HEK293T (cell line): Measurements from ENCODE around the gene SRD5A1.

ENCODE experiments used
- CTCF ChIA-PET: fragments of 350-600 bp; formaldehyde crosslinking; extraction: SDS; loops from one replicate; lab custom pipeline; 2021; ENCODE audit warnings: antibody characterized with exemption, inconsistent platforms; lab: Yijun Ruan, JAX
- POLR2A ChIA-PET: fragments of 350-600 bp; formaldehyde crosslinking; extraction: SDS; loops from one replicate; lab custom pipeline; 2020; ENCODE audit warnings: antibody characterized with exemption, inconsistent platforms; lab: Yijun Ruan, JAX
- DNase-seq: peaks from one replicate; pipeline ENCODE4 v3.0.0; 2012; ENCODE audit warnings: mixed read lengths; ENCODE audit errors: extremely low spot score
- ARNT ChIP-seq: fragments of 450-650 bp; IDR thresholded peaks from 2 replicates; pipeline ENCODE4 v1.6.1; 2017; ENCODE audit warnings: mild to moderate bottlenecking
- CTBP1 ChIP-seq: fragments of 450-650 bp; IDR thresholded peaks from 2 replicates; pipeline ENCODE4 v1.6.1; 2016; ENCODE audit warnings: borderline replicate concordance
- FOXA1 ChIP-seq: fragments of 450-650 bp; IDR thresholded peaks from 2 replicates; pipeline ENCODE4 v1.6.1; 2016; ENCODE audit warnings: mild to moderate bottlenecking
- FOXK2 ChIP-seq: fragments of 450-650 bp; IDR thresholded peaks from 2 replicates; pipeline ENCODE4 v1.6.1; 2016; ENCODE audit warnings: mild to moderate bottlenecking
- FOXM1 ChIP-seq: fragments of 450-650 bp; IDR thresholded peaks from 2 replicates; pipeline ENCODE4 v1.6.1; 2017; ENCODE audit warnings: mild to moderate bottlenecking, borderline replicate concordance
- HDGF ChIP-seq: fragments of 450-650 bp; IDR thresholded peaks from 2 replicates; pipeline ENCODE4 v1.6.1; 2017; ENCODE audit warnings: antibody characterized with exemption, borderline replicate concordance
- L3MBTL2 ChIP-seq: fragments of 450-650 bp; conservative IDR thresholded peaks from 2 replicates; pipeline ENCODE4 v1.6.1; 2016; ENCODE audit warnings: mild to moderate bottlenecking
- LEF1 ChIP-seq: fragments of 450-650 bp; IDR thresholded peaks from 2 replicates; pipeline ENCODE4 v1.6.1; 2017; ENCODE audit warnings: mild to moderate bottlenecking, borderline replicate concordance
- NFRKB ChIP-seq: fragments of 450-650 bp; IDR thresholded peaks from 2 replicates; pipeline ENCODE4 v1.6.1; 2016; ENCODE audit warnings: mild to moderate bottlenecking, moderate library complexity
- PKNOX1 ChIP-seq: fragments of 450-650 bp; IDR thresholded peaks from 2 replicates; pipeline ENCODE4 v1.6.1; 2016
- SP1 ChIP-seq: fragments of 450-650 bp; IDR thresholded peaks from 2 replicates; pipeline ENCODE4 v1.6.1; 2017
- SUZ12 ChIP-seq: fragments of 450-650 bp; IDR thresholded peaks from 2 replicates; pipeline ENCODE4 v1.6.1; 2016; ENCODE audit warnings: mild to moderate bottlenecking
- TARDBP ChIP-seq: fragments of 450-650 bp; IDR thresholded peaks from 2 replicates; pipeline ENCODE4 v1.6.1; 2016
- ZNF384 ChIP-seq: fragments of 450-650 bp; IDR thresholded peaks from 2 replicates; pipeline ENCODE4 v1.6.1; 2016

Gene SRD5A1

GRCh38 chr5:6705959-6706358 lies 72.7 kb downstream of the SRD5A1 start:
- ChIA-PET CTCF (no interaction called here), POLR2A (no interaction called here)
- TF ChIP-seq L3MBTL2 (no peak), ARNT (no peak), LEF1 (no peak), CTBP1 (no peak), TARDBP (no peak)
- DNase-seq: no peak

GRCh38 chr5:6707852-6708251 lies 74.6 kb downstream of the SRD5A1 start:
- CTCF ChIA-PET: no interaction called here
- TF ChIP-seq PKNOX1 (no peak), LEF1 (no peak), FOXA1 (no peak)
- DNase-seq: no peak
- POLR2A ChIA-PET: no interaction called here

- POLR2A ChIA-PET: interaction anchor here (0.8 to 0.9 kb wide), 2 partner anchors 74 to 76 kb away, joined by 3 read pairs; partner anchors contain the start of genes NSUN2 and SRD5A1
These were observed 75.6 kb downstream of the SRD5A1 start for GRCh38 chr5:6708814-6709213.

DNA sequence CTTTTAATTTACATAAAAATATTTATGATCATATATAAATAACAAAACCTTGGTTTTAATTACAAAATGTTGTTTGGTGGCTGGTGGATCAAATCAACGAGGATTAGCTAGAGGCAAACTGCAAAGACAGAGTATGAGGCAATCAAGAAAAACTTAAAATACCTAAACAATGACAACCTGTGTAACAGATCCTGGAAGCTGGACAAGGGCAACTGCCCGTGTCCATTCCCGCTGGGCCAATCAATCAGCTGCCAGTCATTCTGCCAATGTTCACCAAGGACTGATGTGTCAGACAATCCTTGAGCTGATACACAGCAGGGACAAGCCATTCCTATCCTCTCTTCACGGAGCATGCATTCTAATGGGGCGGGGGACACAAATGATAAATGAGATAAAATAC lies 76.8 kb downstream of the SRD5A1 start:
- DNase-seq: no peak
- POLR2A ChIA-PET: no interaction called here
- CTCF ChIA-PET: no interaction called here
- TF ChIP-seq PKNOX1 (0 out of 2 replicates have a peak, but pooled peaks have one; percentile 18), FOXM1 (no peak)

More at GRCh38 chr5:6708814-6709213, 75.6 kb downstream of the SRD5A1 start:
- no peak for DNase-seq
- CTCF ChIA-PET: no interaction called here
- no peak for TF ChIP-seq L3MBTL2
- no peak for TF ChIP-seq HDGF

DNA sequence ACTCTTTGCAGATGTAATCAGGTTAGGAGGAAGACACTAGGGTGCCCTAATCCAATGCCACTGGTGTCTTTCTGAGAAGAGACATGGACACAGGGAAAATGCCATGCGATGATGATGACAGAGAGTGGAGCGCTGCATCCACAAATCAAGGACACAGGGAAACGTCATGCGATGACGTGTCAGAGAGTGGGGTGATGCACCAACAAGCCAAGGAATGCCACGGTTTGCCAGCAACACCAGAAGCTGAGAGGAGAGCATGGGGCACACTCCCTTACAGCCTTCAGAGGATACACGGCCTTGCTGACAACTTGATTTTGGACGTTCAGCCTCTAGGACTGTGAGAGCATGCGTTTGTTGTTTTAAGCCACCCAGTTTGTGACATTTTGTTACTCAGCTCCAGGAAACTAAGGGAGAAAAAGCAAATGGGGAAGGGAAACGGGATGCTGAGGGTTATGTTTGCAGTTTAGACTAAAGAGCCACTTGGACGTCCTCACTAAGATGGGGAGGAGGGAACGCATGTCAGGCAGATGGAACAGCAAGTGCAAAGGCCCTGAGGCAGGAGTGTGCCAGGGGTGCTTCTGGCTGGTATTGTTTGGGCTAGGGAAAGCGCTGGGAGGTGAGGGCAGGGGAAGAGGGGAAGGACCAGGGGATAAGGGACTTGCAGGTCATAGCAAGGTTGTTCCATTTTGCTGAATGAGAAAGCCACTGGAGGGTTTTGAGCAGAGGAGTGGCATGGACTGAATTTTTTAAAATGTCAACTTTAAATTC lies 77.5 kb downstream of the SRD5A1 start:
- TF ChIP-seq ZNF384 (no peak), FOXK2 (no peak), HDGF (no peak), L3MBTL2 (no peak), TARDBP (no peak), PKNOX1 (no peak), FOXA1 (no peak), NFRKB (no peak)
- POLR2A ChIA-PET: interaction anchor here (1.8 kb wide), 1 partner anchor 78 kb away, joined by 6 read pairs; the partner anchor contains the start of genes NSUN2 and SRD5A1
- DNase-seq: no peak
- CTCF ChIA-PET: no interaction called here

- no peak for TF ChIP-seq FOXA1
- TF ChIP-seq TARDBP: 0 out of 2 replicates have a peak, but pooled peaks have one; percentile 33
- TF ChIP-seq SP1: no peak
- ChIA-PET POLR2A (interaction anchor here (1.2 to 1.8 kb wide), 4 partner anchors 11 to 273 kb away, joined by 3 to 6 read pairs (median 4); partner anchors contain the start of genes NSUN2 and SRD5A1), CTCF (no interaction called here)
- DNase-seq: no peak
These were observed 78.3 kb downstream of the SRD5A1 start for GRCh38 chr5:6711409-6712141.

GRCh38 chr5:6712142-6712576 lies 78.9 kb downstream of the SRD5A1 start:
- DNase-seq: peak; percentile 39
- no peak for TF ChIP-seq SUZ12
- no peak for TF ChIP-seq TARDBP
- no peak for TF ChIP-seq PKNOX1
- TF ChIP-seq FOXA1: no peak
- TF ChIP-seq HDGF: no peak
- no peak for TF ChIP-seq ARNT
- no peak for TF ChIP-seq FOXK2
- TF ChIP-seq CTBP1: no peak
- no peak for TF ChIP-seq SP1
- ChIA-PET POLR2A (interaction anchor here (1.2 to 1.8 kb wide), 5 partner anchors 11 to 274 kb away, joined by 3 to 6 read pairs (median 4); partner anchors contain the start of genes NSUN2 and SRD5A1), CTCF (no interaction called here)
